ENCODE data around the gene LRRC75B. TPM values are rescaled to one million over a fixed set of nuclear protein-coding genes. Genes with fewer than 3 reads are reported as not detected.

Gene LRRC75B
- total RNA-seq, 1 donor: 3.9 TPM

DNA sequence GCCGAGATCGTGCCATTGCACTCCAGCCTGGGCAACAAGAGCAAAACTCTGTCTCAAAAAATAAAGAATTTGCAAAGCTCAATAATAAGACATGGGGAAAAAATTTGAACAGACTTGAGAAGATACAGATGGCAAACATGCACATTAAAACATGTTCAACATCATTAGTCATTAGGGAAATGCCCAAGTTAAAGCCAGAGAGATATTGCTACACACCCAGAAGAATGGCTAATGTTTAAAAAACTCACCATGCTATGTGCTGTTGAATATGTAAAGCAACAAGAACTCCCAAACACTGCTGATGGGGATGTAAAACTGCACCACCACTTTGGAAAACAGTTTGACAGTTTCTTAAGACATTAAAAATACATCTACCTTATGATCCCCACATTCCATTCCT lies 12.6 kb downstream of the LRRC75B start:
- no peak overlapping the region for H3K4me3 ChIP-seq (ENCODE audit: low read depth, low read length)
- TF ChIP-seq, protein P1, sequence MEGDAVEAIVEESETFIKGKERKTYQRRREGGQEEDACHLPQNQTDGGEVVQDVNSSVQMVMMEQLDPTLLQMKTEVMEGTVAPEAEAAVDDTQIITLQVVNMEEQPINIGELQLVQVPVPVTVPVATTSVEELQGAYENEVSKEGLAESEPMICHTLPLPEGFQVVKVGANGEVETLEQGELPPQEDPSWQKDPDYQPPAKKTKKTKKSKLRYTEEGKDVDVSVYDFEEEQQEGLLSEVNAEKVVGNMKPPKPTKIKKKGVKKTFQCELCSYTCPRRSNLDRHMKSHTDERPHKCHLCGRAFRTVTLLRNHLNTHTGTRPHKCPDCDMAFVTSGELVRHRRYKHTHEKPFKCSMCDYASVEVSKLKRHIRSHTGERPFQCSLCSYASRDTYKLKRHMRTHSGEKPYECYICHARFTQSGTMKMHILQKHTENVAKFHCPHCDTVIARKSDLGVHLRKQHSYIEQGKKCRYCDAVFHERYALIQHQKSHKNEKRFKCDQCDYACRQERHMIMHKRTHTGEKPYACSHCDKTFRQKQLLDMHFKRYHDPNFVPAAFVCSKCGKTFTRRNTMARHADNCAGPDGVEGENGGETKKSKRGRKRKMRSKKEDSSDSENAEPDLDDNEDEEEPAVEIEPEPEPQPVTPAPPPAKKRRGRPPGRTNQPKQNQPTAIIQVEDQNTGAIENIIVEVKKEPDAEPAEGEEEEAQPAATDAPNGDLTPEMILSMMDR (IDR thresholded peaks at IDR 0.05; ENCODE audit: insufficient read depth, low read depth, low read length): no peak
- peak; percentile 94 for DNase-seq (ENCODE audit: low read depth)

DNA sequence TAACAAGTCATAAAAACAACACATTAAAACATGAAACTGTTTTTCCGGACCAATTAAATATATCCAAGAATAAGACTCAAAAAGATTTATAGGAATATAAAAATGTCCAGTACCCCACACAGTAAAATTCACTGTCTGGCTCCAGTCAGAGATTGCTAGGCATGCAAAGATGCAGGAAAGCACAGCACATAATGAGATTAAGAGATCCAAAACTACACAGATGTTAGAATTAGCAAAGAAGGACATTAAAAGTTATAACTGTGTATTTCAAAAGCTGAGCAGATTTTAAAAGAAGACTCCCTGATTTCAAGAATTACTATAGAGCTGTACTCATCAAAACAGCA lies 13.6 kb downstream of the LRRC75B start:
- H3K4me3 ChIP-seq (ENCODE audit: low read depth, low read length): no peak overlapping the region
- no peak for DNase-seq (ENCODE audit: low read depth)
- TF ChIP-seq, protein P1 (IDR thresholded peaks at IDR 0.05; ENCODE audit: insufficient read depth, low read depth, low read length): no peak

DNA sequence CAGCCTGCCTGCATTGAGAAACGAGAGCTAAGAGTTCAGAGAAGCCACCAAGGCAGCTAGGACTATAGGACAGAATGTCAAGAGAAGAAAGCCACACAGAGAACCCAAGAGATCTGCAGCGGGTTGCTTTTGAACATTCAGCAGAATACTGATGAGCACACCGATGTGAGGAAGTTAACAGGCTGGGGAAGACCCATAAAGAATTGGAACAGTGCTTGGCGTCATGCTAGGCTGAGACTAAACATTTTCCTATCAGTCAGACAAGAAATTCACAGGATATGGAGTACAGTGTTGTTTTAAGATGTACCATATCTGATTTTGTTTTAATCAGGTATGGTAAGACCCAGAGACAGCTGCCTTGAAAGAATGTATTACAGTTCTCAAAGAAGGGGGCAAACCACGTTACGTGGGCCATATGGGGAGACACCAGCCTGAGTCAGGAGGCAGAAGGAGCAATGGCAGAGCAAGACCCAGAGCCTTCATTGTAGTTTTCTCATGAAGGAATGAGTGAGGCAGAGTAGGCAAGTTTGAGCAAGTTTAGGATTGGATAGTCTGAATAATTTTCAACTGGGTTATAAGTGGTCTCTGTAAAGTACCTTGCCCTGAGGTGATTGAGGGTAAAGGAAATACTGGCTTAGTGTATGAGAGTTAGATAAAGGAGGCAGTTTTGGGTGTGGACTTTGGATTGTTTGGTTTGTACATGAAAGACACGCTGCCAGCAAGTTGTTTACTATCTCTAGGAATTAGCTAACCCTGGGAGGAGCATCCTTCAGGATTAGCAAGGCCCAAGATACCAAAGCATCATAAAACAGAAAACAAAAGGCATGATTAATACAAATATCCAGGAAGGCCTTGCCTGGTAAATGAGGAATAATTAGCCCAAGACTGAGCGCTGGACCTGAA lies 14.3 kb downstream of the LRRC75B start:
- no peak overlapping the region for H3K4me3 ChIP-seq (ENCODE audit: low read depth, low read length)
- DNase-seq (ENCODE audit: low read depth): peak; percentile 86
- TF ChIP-seq, protein P1 (IDR thresholded peaks at IDR 0.05; ENCODE audit: insufficient read depth, low read depth, low read length): no peak

DNA sequence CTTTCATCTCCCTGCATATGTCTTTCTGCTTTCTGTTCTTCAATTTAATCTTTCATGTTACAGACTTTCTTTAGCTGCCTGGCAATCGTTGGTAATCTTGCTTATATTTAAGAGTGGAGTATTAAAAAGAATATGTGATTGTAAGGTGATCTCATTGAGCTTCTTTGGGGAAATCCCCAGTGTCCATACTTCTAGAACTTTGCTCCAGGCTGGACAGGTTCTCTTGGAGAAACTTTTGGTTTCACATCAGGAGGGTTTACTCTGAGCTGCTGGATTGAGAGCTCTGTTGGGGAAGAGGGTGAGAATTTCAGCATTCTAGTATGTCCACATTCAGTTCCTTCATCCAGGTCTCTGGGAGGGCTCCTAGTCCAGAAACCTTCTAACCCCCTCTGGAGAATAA lies 16.1 kb downstream of the LRRC75B start:
- TF ChIP-seq, protein P1 (IDR thresholded peaks at IDR 0.05; ENCODE audit: insufficient read depth, low read depth, low read length): no peak
- H3K4me3 ChIP-seq (ENCODE audit: low read depth, low read length): no peak overlapping the region
- no peak for DNase-seq (ENCODE audit: low read depth)

DNA sequence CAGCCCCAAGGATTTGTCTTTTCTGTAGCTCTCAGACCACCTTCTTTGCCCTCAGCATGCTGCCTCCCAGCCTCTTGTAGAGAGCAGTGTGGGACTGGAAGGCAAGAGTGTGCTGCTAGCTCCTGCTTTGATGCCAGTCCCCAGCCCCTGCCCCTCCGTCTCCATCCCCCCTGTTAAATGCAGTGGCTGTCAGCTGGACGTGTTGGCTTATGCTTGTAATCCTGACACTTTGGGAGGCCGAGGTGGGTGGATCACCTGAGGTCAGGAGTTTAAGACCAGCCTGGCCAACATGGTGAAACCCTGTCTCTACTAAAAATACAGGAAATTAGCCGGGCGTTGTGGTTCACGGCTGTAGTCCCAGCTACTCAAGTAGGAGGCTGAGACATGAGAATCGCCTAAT lies 21.6 kb downstream of the LRRC75B start:
- no peak overlapping the region for H3K4me3 ChIP-seq (ENCODE audit: low read depth, low read length)
- no peak for DNase-seq (ENCODE audit: low read depth)
- TF ChIP-seq, protein P1 (IDR thresholded peaks at IDR 0.05; ENCODE audit: insufficient read depth, low read depth, low read length): no peak

DNA sequence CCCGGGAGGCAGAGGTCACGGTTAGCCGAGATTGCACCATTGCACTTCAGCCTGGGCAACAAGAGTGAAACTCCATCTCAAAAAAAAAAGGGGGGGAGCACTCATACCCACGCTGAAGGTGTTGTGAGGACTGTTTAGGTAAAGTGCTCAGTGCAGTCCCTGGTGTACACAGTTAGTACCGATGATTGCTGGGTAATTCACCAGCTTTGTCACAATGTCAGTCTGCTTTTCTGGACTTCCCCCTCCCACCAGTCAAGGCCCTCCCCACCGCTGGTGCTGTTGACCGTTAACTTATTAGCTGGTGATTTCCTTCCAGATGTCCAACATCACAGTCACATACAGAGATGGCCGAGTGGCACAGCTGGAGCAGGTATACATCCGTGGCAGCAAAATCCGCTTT lies 25.2 kb downstream of the LRRC75B start:
- no peak for DNase-seq (ENCODE audit: low read depth)
- TF ChIP-seq, protein P1 (IDR thresholded peaks at IDR 0.05; ENCODE audit: insufficient read depth, low read depth, low read length): no peak
- no peak overlapping the region for H3K4me3 ChIP-seq (ENCODE audit: low read depth, low read length)
